SK-N-MC (cell line): ENCODE data around the gene LMOD1.
A peak's percentile ranks its signal among the peaks of the same experiment; 100 is the strongest.
"Not testable (repeated sequence)": the region's sequence is repeated elsewhere in the genome, so short reads cannot be mapped to it uniquely, and the experiment has no call there.

Experiments
- DNase-seq: peaks from one replicate; pipeline ENCODE4 v3.0.0-alpha.2; 2011; ENCODE audit warnings: low read depth, low spot score
- H3K27ac ChIP-seq: fragments of 200-600 bp; sonication (generic); 2 replicates; pipeline ENCODE4 v1.5.1; 2016; ENCODE audit warnings: mixed run types
- H3K36me3 ChIP-seq: fragments of 200-600 bp; sonication (generic); 2 replicates; pipeline ENCODE4 v1.6.1; 2017; ENCODE audit warnings: antibody characterized with exemption, low read length, mixed read lengths; ENCODE audit not compliant: insufficient read depth
- H3K4me3 ChIP-seq: fragments of 200-600 bp; sonication (generic); 2 replicates; pipeline ENCODE4 v1.5.1; 2016
- H3K9ac ChIP-seq: fragments of 200-600 bp; sonication (generic); 2 replicates; pipeline ENCODE4 v1.8.0; 2017; ENCODE audit warnings: mixed run types, mixed read lengths; ENCODE audit not compliant: insufficient read length
- H3K9me3 ChIP-seq: fragments of 200-600 bp; sonication (generic); 2 replicates; pipeline ENCODE4 v1.6.1; 2017; ENCODE audit warnings: low read depth, mild to moderate bottlenecking, antibody characterized with exemption, low read length, moderate library complexity, mixed read lengths
- EZH2 ChIP-seq: fragments of 200-600 bp; sonication (generic); IDR thresholded peaks from one replicate; pipeline ENCODE4 v1.6.1; 2017; ENCODE audit warnings: antibody characterized with exemption
- FOXP2 ChIP-seq: optimal IDR thresholded peaks from 2 replicates; pipeline ENCODE3; 2011; ENCODE audit warnings: mild to moderate bottlenecking, moderate library complexity; ENCODE audit not compliant: insufficient read depth; ENCODE audit errors: extremely low read length, control extremely low read depth
- POLR2AphosphoS5 ChIP-seq: IDR thresholded peaks from 2 replicates; pipeline ENCODE4 v1.6.1; 2012; ENCODE audit warnings: mild to moderate bottlenecking, low read depth, low read length, borderline replicate concordance

Gene LMOD1

GRCh38 chr1:201902198-201902597 is 44.1 kb downstream of the LMOD1 start:
- H3K9me3 ChIP-seq = no peaks in the 10 kb centered on the region
- no peak overlapping the region for H3K4me3 ChIP-seq

DNA sequence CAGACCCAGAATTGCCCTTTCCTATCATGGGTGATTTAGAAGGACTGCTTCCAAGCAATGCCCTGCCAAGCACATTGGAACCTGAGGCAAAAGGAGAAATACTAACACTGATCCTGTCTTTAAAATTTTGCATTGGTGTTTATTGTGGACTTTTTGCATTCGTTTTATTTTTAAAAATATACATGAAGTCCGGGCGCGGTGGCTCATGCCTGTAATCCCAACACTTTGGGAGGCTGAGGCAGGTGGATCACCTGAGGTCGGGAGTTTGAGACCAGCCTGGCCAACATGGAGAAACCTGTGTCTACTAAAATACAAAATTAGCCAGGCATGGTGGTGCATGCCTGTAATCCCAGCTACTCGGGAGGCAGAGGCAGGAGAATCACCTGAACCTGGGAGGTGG is 45.3 kb downstream of the LMOD1 start:
- not testable (repeated sequence) for H3K9ac ChIP-seq, H3K27ac ChIP-seq, H3K9me3 ChIP-seq, H3K36me3 ChIP-seq, DNase-seq, H3K4me3 ChIP-seq

More at GRCh38 chr1:201902198-201902597, 44.1 kb downstream of the LMOD1 start:
- TF ChIP-seq EZH2 (no peak), POLR2AphosphoS5 (no peak), FOXP2 (no peak)
- no peak overlapping the region for H3K9ac ChIP-seq
- no peak for DNase-seq
- no peak overlapping the region for H3K27ac ChIP-seq
- no peaks in the 10 kb centered on the region for H3K36me3 ChIP-seq

- no peak overlapping the region for H3K4me3 ChIP-seq
These were observed 45.9 kb downstream of the LMOD1 start for GRCh38 chr1:201900476-201900875.

GRCh38 chr1:201899683-201900429 is 46.5 kb downstream of the LMOD1 start:
- no peak for DNase-seq
- no peaks in the 10 kb centered on the region for H3K9me3 ChIP-seq
- no peak overlapping the region for H3K4me3 ChIP-seq
- TF ChIP-seq POLR2AphosphoS5 (no peak), FOXP2 (no peak), EZH2 (no peak)
- no peaks in the 10 kb centered on the region for H3K36me3 ChIP-seq
- no peak overlapping the region for H3K9ac ChIP-seq
- no peak overlapping the region for H3K27ac ChIP-seq

More at GRCh38 chr1:201900476-201900875, 45.9 kb downstream of the LMOD1 start:
- no peak for DNase-seq
- Histone ChIP-seq H3K36me3 (no peaks in the 10 kb centered on the region), H3K9me3 (no peaks in the 10 kb centered on the region), H3K27ac (no peak overlapping the region), H3K9ac (no peak overlapping the region)
- TF ChIP-seq POLR2AphosphoS5 (no peak), EZH2 (no peak), FOXP2 (no peak)

DNA sequence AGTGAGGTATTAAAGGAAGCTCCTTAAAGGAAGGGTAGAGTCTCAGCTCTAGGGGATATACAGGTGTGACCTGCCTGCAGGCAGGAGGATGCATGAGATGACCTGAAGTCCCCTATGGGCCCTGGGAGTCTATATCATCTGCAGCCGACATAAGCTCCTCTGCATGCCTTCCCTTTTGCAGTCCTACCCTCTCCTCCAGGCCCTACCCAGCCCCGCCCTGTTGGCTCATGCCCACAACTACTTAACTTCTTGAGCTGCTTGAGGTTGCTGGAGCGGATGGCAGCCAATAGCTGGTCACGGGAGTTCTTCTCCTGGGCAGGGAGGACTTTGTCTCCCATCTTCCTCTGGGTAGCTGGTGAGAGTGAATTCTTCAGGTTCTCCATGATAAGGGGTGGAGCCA is 47.4 kb downstream of the LMOD1 start:
- no peak overlapping the region for H3K27ac ChIP-seq
- no peak overlapping the region for H3K4me3 ChIP-seq
- H3K9me3 ChIP-seq = no peaks in the 10 kb centered on the region
- TF ChIP-seq POLR2AphosphoS5 = no peak
- H3K9ac ChIP-seq = no peak overlapping the region
- H3K36me3 ChIP-seq = no peaks in the 10 kb centered on the region
- DNase-seq = no peak

DNA sequence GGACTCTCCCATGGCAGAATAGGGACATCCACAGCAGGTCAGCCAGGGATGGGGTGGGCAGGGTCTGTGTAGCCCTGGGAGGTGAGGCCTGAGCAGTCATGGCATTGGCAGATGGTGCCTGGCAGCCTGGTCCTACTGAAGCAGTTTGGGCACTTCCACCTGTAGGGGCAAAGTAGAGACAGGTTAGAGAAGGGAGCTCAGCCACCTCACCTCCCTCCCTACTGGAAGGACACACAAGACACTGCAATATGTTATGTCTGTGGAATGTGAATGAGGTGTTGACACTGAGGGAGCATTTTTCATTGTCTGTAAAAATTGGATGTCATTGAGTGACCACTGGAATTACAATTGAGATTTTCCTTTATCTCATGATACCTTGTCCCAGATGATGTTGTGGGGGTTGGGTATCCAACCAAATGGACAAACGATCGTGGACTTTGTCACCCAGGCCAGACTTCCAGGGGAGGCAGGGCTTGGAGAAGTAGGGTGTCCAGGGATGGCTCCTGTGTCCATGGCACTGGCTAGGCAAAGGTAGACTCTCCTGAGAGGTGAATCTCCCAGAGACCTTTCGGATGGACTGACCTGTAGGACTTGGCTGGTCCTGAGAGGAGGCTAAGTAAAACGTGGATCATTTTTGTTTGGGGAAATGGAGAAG is 48.0 kb downstream of the LMOD1 start:
- H3K9ac ChIP-seq = no peak overlapping the region
- H3K36me3 ChIP-seq = no peaks in the 10 kb centered on the region
- DNase-seq = no peak
- no peak overlapping the region for H3K27ac ChIP-seq
- TF ChIP-seq EZH2 (no peak), FOXP2 (no peak), POLR2AphosphoS5 (no peak)
- H3K9me3 ChIP-seq = no peaks in the 10 kb centered on the region
- H3K4me3 ChIP-seq = no peak overlapping the region

- H3K9ac ChIP-seq = no peak overlapping the region
These were observed 49.4 kb downstream of the LMOD1 start for GRCh38 chr1:201896951-201897391.

DNA sequence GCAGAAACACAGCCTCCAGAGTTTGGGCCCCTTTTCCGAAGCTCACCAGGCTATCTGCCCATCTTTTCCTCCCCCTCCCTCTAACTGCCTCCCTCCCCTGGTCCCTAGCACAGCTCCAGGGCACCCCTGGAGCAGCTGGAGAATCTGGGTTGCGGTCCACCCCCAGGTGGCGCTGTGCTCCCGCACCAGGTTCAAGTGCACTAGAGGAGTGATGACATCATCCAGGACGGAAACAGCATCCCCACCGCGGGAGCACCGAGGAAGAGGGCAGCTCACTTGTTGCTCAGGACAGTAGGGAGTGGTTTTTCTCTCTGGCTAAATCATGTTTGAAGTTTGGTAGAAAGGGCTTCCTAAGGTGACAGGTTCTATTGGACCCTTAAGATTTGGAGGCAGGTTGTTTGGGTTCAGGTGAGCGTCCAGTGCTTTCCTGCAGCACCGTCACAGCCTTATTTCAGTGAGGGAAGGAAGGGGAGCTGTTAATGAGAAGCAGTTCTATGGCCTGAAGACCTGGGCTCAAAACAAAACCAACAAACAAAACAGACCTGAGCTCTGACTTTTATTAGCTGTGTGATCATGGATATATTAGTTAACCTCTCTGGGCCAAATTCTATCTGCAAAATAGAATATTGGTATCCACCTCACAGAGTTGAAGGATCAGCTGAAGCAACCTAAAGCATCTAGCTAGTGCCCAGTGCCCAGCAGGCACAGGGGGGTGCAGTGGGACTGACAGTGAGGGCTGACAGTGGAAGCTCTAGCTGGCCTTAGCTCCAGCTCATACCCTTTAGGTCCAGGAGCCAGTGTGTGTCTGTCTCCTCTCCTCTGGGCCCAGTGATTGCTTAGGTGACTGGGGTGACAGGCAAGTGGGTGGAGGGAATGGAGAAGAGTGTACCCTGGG is 50.2 kb downstream of the LMOD1 start:
- no peaks in the 10 kb centered on the region for H3K36me3 ChIP-seq
- H3K27ac ChIP-seq = no peak overlapping the region
- no peaks in the 10 kb centered on the region for H3K9me3 ChIP-seq
- no peak for TF ChIP-seq POLR2AphosphoS5
- TF ChIP-seq EZH2 = no peak
- H3K4me3 ChIP-seq = peak overlapping the region; percentile 29
- no peak overlapping the region for H3K9ac ChIP-seq
- DNase-seq = peak; percentile 65

More at GRCh38 chr1:201896951-201897391, 49.4 kb downstream of the LMOD1 start:
- no peak overlapping the region for H3K27ac ChIP-seq
- no peaks in the 10 kb centered on the region for H3K9me3 ChIP-seq
- no peak for DNase-seq
- no peak overlapping the region for H3K4me3 ChIP-seq
- H3K36me3 ChIP-seq = no peaks in the 10 kb centered on the region
- TF ChIP-seq POLR2AphosphoS5 (no peak), FOXP2 (no peak), EZH2 (no peak)
